ENCODE measurements around the gene RIC3.

- TF ChIP-seq CTCF (IDR thresholded peaks at IDR 0.05; ENCODE audit: low read depth, low read length, poor library complexity, severe bottlenecking) (no peak), EZH2phosphoT487 (IDR thresholded peaks at IDR 0.05; ENCODE audit: borderline replicate concordance, low read length) (no peak)
Measured at GRCh38 chr11:8106679-8107078, 62.1 kb downstream of the RIC3 start.

All from DOHH2 (cell line).